A673 (cell line): ENCODE results near the gene ZNF718.

Experiments used
- EZH2 ChIP-seq: fragments of 200-600 bp; sonication (generic); IDR thresholded peaks from 2 replicates; pipeline ENCODE4 v1.6.1; 2017; ENCODE audit warnings: borderline replicate concordance, low read depth, mild to moderate bottlenecking, mixed read lengths, antibody characterized with exemption, low read length; ENCODE audit not compliant: poor library complexity, severe bottlenecking
- TF ChIP-seq, protein P1 (sequence below): fragments of 300-800, 200-600 bp; sonication (generic); conservative IDR thresholded peaks from 2 replicates; pipeline ENCODE4 v1.5.1; 2017; ENCODE audit warnings: low read depth, mild to moderate bottlenecking, antibody characterized with exemption, low read length, moderate library complexity, mixed read lengths

GRCh38 chr4:211033-211511, 86.8 kb downstream of the ZNF718 start:
- TF ChIP-seq, protein P1, sequence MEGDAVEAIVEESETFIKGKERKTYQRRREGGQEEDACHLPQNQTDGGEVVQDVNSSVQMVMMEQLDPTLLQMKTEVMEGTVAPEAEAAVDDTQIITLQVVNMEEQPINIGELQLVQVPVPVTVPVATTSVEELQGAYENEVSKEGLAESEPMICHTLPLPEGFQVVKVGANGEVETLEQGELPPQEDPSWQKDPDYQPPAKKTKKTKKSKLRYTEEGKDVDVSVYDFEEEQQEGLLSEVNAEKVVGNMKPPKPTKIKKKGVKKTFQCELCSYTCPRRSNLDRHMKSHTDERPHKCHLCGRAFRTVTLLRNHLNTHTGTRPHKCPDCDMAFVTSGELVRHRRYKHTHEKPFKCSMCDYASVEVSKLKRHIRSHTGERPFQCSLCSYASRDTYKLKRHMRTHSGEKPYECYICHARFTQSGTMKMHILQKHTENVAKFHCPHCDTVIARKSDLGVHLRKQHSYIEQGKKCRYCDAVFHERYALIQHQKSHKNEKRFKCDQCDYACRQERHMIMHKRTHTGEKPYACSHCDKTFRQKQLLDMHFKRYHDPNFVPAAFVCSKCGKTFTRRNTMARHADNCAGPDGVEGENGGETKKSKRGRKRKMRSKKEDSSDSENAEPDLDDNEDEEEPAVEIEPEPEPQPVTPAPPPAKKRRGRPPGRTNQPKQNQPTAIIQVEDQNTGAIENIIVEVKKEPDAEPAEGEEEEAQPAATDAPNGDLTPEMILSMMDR = no peak
- TF ChIP-seq EZH2 = no peak
